MCF 10A (cell line): ENCODE measurements around the gene SCN1A. TPM values are rescaled to one million over a fixed set of nuclear protein-coding genes. Genes with fewer than 3 reads are reported as not detected.

Experiments used
- BruUV-seq: library from RNA; stranded (reverse); fragments of 400-500 nt; replicated peaks from 2 replicates; lab custom pipeline; 2021; lab: Mats Ljungman, UMichigan
- CTCF ChIA-PET: fragments of 300-600 bp; sonication (Branson Sonifier 250); formaldehyde crosslinking; extraction: SDS; loops from one replicate; lab custom pipeline; 2021; ENCODE audit warnings: antibody characterized with exemption, inconsistent platforms; lab: Yijun Ruan, JAX
- POLR2A ChIA-PET: fragments of 300-600, 350-650 bp; sonication (Branson Sonifier 250); formaldehyde crosslinking; extraction: SDS; loops from one replicate; lab custom pipeline; 2020; ENCODE audit warnings: antibody characterized with exemption, inconsistent platforms; lab: Yijun Ruan, JAX
- DNase-seq: peaks from one replicate; pipeline ENCODE4 v3.0.0-alpha.2; 2018; ENCODE audit not compliant: unreplicated experiment
- H3K27ac Mint-ChIP-seq: one replicate; pipeline ENCODE4 v1.8.0; 2022; ENCODE audit warnings: mild to moderate bottlenecking, low read depth, mixed read lengths; ENCODE audit not compliant: unreplicated experiment
- H3K27me3 Mint-ChIP-seq: one replicate; pipeline ENCODE4 v1.8.0; 2022; ENCODE audit warnings: mixed read lengths; ENCODE audit not compliant: insufficient read depth, unreplicated experiment
- H3K36me3 Mint-ChIP-seq: one replicate; pipeline ENCODE4 v1.8.0; 2022; ENCODE audit warnings: mild to moderate bottlenecking, moderate library complexity, mixed read lengths; ENCODE audit not compliant: insufficient read depth, unreplicated experiment
- H3K4me1 Mint-ChIP-seq: one replicate; pipeline ENCODE4 v1.8.0; 2022; ENCODE audit warnings: mixed read lengths; ENCODE audit not compliant: insufficient read depth, unreplicated experiment
- H3K4me3 Mint-ChIP-seq: one replicate; pipeline ENCODE4 v1.8.0; 2022; ENCODE audit warnings: mild to moderate bottlenecking, moderate library complexity, mixed read lengths; ENCODE audit not compliant: unreplicated experiment
- H3K9me3 Mint-ChIP-seq: one replicate; pipeline ENCODE4 v1.8.0; 2022; ENCODE audit warnings: mixed read lengths; ENCODE audit not compliant: unreplicated experiment
- intact Hi-C: fragments of 100-400 bp; cut with micrococcal nuclease; formaldehyde crosslinking; loops from 2 replicates; pipeline ENCODE4 v1.14.1; 2022
- total RNA-seq: library from RNA; stranded (reverse); gene quantifications from 2 replicates; pipeline ENCODE4 v1.2.3, GENCODE V29; 2022
- TF ChIP-seq, protein P1 (sequence below): fragments of 200-600 bp; IDR thresholded peaks from one replicate; pipeline ENCODE4 v1.8.0; 2022; ENCODE audit warnings: antibody characterized with exemption, mild to moderate bottlenecking; ENCODE audit not compliant: unreplicated experiment

SCN1A gene
- total RNA-seq, 1 experiment from 2014 or later: not detected

- intact Hi-C loops: no loop called here
- Mint-ChIP-seq H3K27ac (no peak overlapping the region), H3K4me3 (no peak overlapping the region), H3K4me1 (no peaks in the 10 kb centered on the region), H3K36me3 (no peaks in the 10 kb centered on the region), H3K27me3 (peaks cover 1% of the 10 kb centered on the region), H3K9me3 (no peaks in the 10 kb centered on the region)
- TF ChIP-seq, protein P1, sequence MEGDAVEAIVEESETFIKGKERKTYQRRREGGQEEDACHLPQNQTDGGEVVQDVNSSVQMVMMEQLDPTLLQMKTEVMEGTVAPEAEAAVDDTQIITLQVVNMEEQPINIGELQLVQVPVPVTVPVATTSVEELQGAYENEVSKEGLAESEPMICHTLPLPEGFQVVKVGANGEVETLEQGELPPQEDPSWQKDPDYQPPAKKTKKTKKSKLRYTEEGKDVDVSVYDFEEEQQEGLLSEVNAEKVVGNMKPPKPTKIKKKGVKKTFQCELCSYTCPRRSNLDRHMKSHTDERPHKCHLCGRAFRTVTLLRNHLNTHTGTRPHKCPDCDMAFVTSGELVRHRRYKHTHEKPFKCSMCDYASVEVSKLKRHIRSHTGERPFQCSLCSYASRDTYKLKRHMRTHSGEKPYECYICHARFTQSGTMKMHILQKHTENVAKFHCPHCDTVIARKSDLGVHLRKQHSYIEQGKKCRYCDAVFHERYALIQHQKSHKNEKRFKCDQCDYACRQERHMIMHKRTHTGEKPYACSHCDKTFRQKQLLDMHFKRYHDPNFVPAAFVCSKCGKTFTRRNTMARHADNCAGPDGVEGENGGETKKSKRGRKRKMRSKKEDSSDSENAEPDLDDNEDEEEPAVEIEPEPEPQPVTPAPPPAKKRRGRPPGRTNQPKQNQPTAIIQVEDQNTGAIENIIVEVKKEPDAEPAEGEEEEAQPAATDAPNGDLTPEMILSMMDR: no peak
- ChIA-PET CTCF (no interaction called here), POLR2A (no interaction called here)
- no TSS peak for BruUV-seq
- peak; percentile 51 for DNase-seq
These were observed 37.5 kb downstream of the SCN1A start for GRCh38 chr2:166090346-166090745.

GRCh38 chr2:166088634-166089033, 39.2 kb downstream of the SCN1A start:
- no TSS peak for BruUV-seq

DNA sequence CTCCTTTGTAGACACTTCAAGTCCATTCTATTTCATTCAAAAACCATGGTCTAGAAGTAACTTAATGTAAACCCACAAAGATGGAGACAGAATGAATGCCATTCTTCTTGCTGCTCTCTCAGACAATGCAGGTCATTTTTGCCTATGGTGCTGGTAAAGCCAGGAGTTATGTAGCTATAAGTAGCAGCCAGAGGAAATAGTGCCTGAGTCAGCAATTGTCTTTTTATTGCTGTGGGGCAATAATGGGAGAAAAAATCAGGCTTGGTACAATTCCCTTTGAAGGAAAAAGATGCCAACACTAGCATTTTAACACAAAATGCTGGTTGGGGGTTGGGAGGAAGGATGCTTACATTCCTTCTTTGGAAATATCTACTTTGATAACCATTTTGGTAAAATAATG, 43.5 kb downstream of the SCN1A start:
- BruUV-seq: no TSS peak
- CTCF ChIA-PET: interaction anchor here (1.0 kb wide), 1 partner anchor 27 kb away, joined by 3 read pairs; no protein-coding TSS in a partner anchor

More at GRCh38 chr2:166088634-166089033, 39.2 kb downstream of the SCN1A start:
- DNase-seq: peak; percentile 81
- no peaks in the 10 kb centered on the region for H3K4me1 Mint-ChIP-seq
- peaks cover 18% of the 10 kb centered on the region for H3K27me3 Mint-ChIP-seq
- H3K27ac Mint-ChIP-seq: no peak overlapping the region
- ChIA-PET POLR2A (no interaction called here), CTCF (no interaction called here)
- intact Hi-C loops: no loop called here
- no peaks in the 10 kb centered on the region for H3K9me3 Mint-ChIP-seq
- H3K36me3 Mint-ChIP-seq: no peaks in the 10 kb centered on the region
- no peak overlapping the region for H3K4me3 Mint-ChIP-seq
- TF ChIP-seq, protein P1: no peak

DNA sequence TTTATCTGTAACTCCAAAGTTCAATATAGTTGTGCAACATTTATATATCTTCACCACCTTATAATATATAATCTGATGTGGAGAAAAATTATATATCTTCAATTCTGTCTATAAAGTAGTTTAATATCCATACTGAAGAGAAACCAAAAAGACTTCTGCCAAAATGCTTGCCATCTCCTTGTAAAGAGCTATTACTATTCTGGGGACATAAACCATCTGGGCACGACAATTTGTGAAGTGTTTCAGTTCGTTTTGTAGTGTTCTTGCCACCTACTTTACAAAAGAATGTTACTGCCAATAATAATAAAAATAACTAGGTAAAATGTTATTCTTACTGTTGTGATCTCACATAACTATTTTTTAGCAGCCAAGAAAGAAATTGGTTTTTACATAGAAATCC, 45.1 kb downstream of the SCN1A start:
- H3K27ac Mint-ChIP-seq: no peak overlapping the region
- no peak for DNase-seq
- H3K36me3 Mint-ChIP-seq: no peaks in the 10 kb centered on the region
- BruUV-seq: no TSS peak
- TF ChIP-seq, protein P1: no peak
- no peaks in the 10 kb centered on the region for H3K4me1 Mint-ChIP-seq
- ChIA-PET POLR2A (no interaction called here), CTCF (no interaction called here)
- peaks cover 72% of the 10 kb centered on the region for H3K27me3 Mint-ChIP-seq
- intact Hi-C loops: no loop called here
- H3K4me3 Mint-ChIP-seq: no peak overlapping the region
- H3K9me3 Mint-ChIP-seq: no peaks in the 10 kb centered on the region

More for the DNA sequence above, 43.5 kb downstream of the SCN1A start:
- intact Hi-C loops: no loop called here
- Mint-ChIP-seq H3K27me3 (peaks cover 58% of the 10 kb centered on the region), H3K4me3 (no peak overlapping the region), H3K4me1 (no peaks in the 10 kb centered on the region), H3K27ac (no peak overlapping the region), H3K9me3 (no peaks in the 10 kb centered on the region), H3K36me3 (no peaks in the 10 kb centered on the region)
- TF ChIP-seq, protein P1: no peak
- POLR2A ChIA-PET: no interaction called here
- DNase-seq: no peak
